ENCODE measurements around the gene SPATA17.

The SPATA17 gene

GRCh38 chr1:217891966-217892365, 260.8 kb downstream of the SPATA17 start:
- no peak overlapping the region for H3K27ac ChIP-seq
- TF ChIP-seq, protein P1, sequence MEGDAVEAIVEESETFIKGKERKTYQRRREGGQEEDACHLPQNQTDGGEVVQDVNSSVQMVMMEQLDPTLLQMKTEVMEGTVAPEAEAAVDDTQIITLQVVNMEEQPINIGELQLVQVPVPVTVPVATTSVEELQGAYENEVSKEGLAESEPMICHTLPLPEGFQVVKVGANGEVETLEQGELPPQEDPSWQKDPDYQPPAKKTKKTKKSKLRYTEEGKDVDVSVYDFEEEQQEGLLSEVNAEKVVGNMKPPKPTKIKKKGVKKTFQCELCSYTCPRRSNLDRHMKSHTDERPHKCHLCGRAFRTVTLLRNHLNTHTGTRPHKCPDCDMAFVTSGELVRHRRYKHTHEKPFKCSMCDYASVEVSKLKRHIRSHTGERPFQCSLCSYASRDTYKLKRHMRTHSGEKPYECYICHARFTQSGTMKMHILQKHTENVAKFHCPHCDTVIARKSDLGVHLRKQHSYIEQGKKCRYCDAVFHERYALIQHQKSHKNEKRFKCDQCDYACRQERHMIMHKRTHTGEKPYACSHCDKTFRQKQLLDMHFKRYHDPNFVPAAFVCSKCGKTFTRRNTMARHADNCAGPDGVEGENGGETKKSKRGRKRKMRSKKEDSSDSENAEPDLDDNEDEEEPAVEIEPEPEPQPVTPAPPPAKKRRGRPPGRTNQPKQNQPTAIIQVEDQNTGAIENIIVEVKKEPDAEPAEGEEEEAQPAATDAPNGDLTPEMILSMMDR (conservative IDR thresholded peaks at IDR 0.05), result no peak
- no peak for TF ChIP-seq ZFX (IDR thresholded peaks at IDR 0.05)

DNA sequence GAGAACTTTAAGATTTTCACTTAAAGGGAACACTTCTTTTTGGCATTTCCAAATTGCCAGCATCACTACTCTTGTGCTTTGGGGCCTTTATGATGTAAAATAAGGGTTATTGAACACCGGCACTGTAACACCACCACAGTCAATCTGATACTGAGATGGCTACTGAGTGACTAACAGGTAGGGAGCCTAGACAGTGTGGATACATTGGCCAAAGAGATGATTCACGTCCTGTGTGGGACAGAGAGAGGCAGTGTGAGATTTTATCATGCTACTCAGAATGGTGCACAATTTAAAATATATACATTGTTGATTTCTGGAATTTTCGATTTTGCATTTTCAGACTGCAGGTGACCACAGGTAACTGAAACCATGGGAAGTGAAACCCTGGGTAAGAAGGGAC, 261.6 kb downstream of the SPATA17 start:
- no peak for TF ChIP-seq ZFX (IDR thresholded peaks at IDR 0.05)
- TF ChIP-seq, protein P1 (conservative IDR thresholded peaks at IDR 0.05), result no peak
- no peak overlapping the region for H3K27ac ChIP-seq

DNA sequence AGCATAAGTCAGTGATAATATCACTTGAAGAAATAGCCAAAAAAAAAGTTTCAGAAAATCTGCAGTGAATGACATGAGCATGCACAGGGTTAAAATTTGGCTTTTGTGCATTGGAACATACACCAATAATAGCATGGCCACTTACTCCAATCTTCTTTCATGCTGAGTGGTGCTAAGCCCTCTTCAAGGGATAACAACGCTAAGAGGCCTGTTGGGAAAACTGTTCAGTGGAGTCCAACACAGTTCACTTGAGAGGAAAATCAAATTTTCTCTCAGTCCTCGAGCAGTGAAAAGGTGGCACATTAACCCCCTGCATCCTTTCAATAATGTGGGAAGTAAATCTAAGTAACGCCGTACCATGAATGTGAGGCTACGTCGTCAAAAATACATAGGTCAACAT, 264.7 kb downstream of the SPATA17 start:
- no peak overlapping the region for H3K27ac ChIP-seq
- TF ChIP-seq, protein P1 (conservative IDR thresholded peaks at IDR 0.05), result no peak
- TF ChIP-seq ZFX (IDR thresholded peaks at IDR 0.05), result no peak

GRCh38 chr1:217896490-217896889, 265.3 kb downstream of the SPATA17 start:
- TF ChIP-seq, protein P1 (conservative IDR thresholded peaks at IDR 0.05), result no peak
- TF ChIP-seq ZFX (IDR thresholded peaks at IDR 0.05), result no peak
- H3K27ac ChIP-seq, result no peak overlapping the region

DNA sequence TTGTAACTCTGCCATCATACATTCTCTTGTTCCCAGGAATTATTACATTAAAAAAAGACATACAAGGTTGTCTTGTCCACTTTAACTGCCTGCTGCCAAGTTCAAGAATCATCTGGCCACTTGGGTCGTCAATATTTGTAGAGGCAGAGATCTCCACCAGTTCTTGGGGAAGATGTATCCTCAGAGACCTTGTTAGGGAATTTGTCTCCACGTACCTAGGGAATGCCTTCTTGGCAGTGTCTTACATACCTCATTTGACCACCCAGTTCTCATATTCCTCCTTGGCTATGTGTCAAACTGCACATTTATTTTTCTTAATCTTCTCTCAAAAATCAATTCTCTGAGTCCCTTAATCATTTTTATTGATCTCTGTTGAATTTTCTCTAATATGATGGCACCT, 266.0 kb downstream of the SPATA17 start:
- TF ChIP-seq, protein P1 (conservative IDR thresholded peaks at IDR 0.05), result no peak
- no peak for TF ChIP-seq ZFX (IDR thresholded peaks at IDR 0.05)
- H3K27ac ChIP-seq, result no peak overlapping the region

GRCh38 chr1:217899614-217900013, 268.5 kb downstream of the SPATA17 start:
- H3K27ac ChIP-seq, result no peak overlapping the region
- TF ChIP-seq, protein P1 (conservative IDR thresholded peaks at IDR 0.05), result no peak
- no peak for TF ChIP-seq ZFX (IDR thresholded peaks at IDR 0.05)

GRCh38 chr1:217907504-217907903, 276.4 kb downstream of the SPATA17 start:
- no peak overlapping the region for H3K27ac ChIP-seq
- TF ChIP-seq, protein P1 (conservative IDR thresholded peaks at IDR 0.05), result no peak
- no peak for TF ChIP-seq ZFX (IDR thresholded peaks at IDR 0.05)
